ENCODE results near the gene TAF5.

Gene TAF5

DNA sequence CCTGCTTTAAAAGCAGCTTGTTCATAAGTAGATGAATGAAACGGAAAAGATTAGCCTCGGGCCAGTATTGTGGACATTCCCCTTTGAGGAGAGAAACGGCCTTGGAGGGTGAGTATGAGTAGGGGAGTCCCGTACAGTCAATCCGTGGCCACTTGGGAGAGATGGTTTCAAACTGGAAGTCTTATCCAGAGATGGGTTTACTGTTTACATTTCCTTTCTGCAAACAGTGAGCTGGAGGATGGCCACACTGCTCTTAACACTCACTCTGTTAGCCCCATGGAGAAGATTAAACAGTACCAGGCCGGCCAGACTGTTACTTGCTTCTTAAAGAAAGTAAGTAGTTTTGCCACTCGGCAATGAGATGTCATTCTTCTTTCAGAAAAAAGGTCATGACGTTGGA, 64.1 kb downstream of the TAF5 start:
- no peak overlapping the region for H3K4me3 ChIP-seq (ENCODE audit: low read depth, low read length)
- TF ChIP-seq, protein P1, sequence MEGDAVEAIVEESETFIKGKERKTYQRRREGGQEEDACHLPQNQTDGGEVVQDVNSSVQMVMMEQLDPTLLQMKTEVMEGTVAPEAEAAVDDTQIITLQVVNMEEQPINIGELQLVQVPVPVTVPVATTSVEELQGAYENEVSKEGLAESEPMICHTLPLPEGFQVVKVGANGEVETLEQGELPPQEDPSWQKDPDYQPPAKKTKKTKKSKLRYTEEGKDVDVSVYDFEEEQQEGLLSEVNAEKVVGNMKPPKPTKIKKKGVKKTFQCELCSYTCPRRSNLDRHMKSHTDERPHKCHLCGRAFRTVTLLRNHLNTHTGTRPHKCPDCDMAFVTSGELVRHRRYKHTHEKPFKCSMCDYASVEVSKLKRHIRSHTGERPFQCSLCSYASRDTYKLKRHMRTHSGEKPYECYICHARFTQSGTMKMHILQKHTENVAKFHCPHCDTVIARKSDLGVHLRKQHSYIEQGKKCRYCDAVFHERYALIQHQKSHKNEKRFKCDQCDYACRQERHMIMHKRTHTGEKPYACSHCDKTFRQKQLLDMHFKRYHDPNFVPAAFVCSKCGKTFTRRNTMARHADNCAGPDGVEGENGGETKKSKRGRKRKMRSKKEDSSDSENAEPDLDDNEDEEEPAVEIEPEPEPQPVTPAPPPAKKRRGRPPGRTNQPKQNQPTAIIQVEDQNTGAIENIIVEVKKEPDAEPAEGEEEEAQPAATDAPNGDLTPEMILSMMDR (IDR thresholded peaks at IDR 0.05; ENCODE audit: low read depth, low read length), result no peak

DNA sequence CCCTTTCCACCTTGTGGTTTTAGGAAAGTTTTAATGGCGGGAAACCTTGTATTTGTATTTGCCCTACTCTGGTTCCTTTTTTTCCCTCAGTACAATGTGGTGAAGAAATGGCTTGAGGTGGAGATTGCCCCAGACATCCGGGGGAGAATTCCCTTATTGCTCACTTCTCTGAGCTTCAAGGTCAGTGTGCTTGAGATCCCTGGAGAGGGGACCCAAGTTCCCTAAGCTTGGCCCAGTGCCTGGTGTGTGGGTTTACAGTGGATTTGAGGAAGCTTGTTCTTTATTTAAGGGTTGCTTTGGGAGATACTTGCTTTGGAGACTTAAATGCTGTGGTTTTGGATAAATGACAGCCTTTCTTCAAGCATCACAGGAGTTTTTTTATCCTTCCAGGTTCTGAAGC, 66.1 kb downstream of the TAF5 start:
- TF ChIP-seq, protein P1 (IDR thresholded peaks at IDR 0.05; ENCODE audit: low read depth, low read length), result no peak
- H3K4me3 ChIP-seq (ENCODE audit: low read depth, low read length), result no peak overlapping the region

Measured in WI38 (cell line).